CD8-positive, alpha-beta memory T cell (primary cell): ENCODE measurements around the gene MOK. TPM values are rescaled to one million over a fixed set of nuclear protein-coding genes. Genes with fewer than 3 reads are reported as not detected.
A peak's percentile ranks its signal among the peaks of the same experiment; 100 is the strongest.

Experiments used
- CTCF ChIA-PET: fragments of 350-600 bp; sonication (Branson Sonifier 250); formaldehyde crosslinking; loops from one replicate; lab custom pipeline; 2021; ENCODE audit warnings: antibody characterized with exemption; lab: Charles Lee
- POLR2A ChIA-PET: fragments of 350-600 bp; sonication (Branson Sonifier 250); formaldehyde crosslinking; loops from one replicate; lab custom pipeline; 2021; ENCODE audit warnings: antibody characterized with exemption; lab: Charles Lee
- DNase-seq, 5 donors: peaks; one replicate each; pipeline versions ENCODE4 v3.0.0 to v3.0.0-alpha.2; 2020 to 2022; ENCODE audit warnings: mixed read lengths in 1 of 5
- H3K27ac ChIP-seq: one replicate; pipeline ENCODE4 v1.7.0; 2013; ENCODE audit warnings: low read depth, mild to moderate bottlenecking, low read length, moderate library complexity
- H3K27me3 ChIP-seq: 2 replicates; pipeline ENCODE4 v1.7.0; 2013; ENCODE audit warnings: low read length, mild to moderate bottlenecking; ENCODE audit not compliant: insufficient read depth, poor library complexity, severe bottlenecking
- H3K36me3 ChIP-seq: 2 replicates; pipeline ENCODE4 v1.7.0; 2013; ENCODE audit warnings: mild to moderate bottlenecking, low read length, moderate library complexity; ENCODE audit not compliant: insufficient read depth
- H3K4me1 ChIP-seq: 2 replicates; pipeline ENCODE4 v1.7.0; 2013; ENCODE audit warnings: mild to moderate bottlenecking, low read length, moderate library complexity; ENCODE audit not compliant: insufficient read depth
- H3K4me3 ChIP-seq: 2 replicates; pipeline ENCODE4 v1.7.0; 2013; ENCODE audit warnings: mild to moderate bottlenecking, low read length
- H3K9me3 ChIP-seq: 2 replicates; pipeline ENCODE4 v1.7.0; 2013; ENCODE audit warnings: mild to moderate bottlenecking, low read length
- H3K27ac Mint-ChIP-seq, 8 donors: one replicate each; pipeline ENCODE4 v1.8.0; 2020 to 2021; ENCODE audit warnings: mixed read lengths in 8 of 8, mild to moderate bottlenecking in 6 of 8, inconsistent platforms in 3 of 8, moderate library complexity in 3 of 8
- H3K27me3 Mint-ChIP-seq, 2 donors: one replicate each; pipeline ENCODE4 v1.8.0; 2020 to 2021; ENCODE audit warnings: mixed read lengths in 2 of 2, mild to moderate bottlenecking in 1 of 2, moderate library complexity in 1 of 2
- H3K36me3 Mint-ChIP-seq, 3 donors: one replicate each; pipeline ENCODE4 v1.8.0; 2020 to 2021; ENCODE audit warnings: mixed read lengths in 3 of 3, inconsistent platforms in 1 of 3, mild to moderate bottlenecking in 1 of 3
- H3K4me1 Mint-ChIP-seq, 3 donors: one replicate each; pipeline ENCODE4 v1.8.0; 2020 to 2021; ENCODE audit warnings: mixed read lengths in 3 of 3, inconsistent platforms in 1 of 3, mild to moderate bottlenecking in 1 of 3
- H3K4me3 Mint-ChIP-seq, 7 donors: one replicate each; pipeline ENCODE4 v1.8.0; 2020 to 2021; ENCODE audit warnings: mixed read lengths in 7 of 7, mild to moderate bottlenecking in 6 of 7, moderate library complexity in 4 of 7, inconsistent platforms in 2 of 7
- H3K9me3 Mint-ChIP-seq, 5 donors: one replicate each; pipeline ENCODE4 v1.8.0; 2020 to 2022; ENCODE audit warnings: mixed read lengths in 5 of 5, mild to moderate bottlenecking in 3 of 5, moderate library complexity in 2 of 5, inconsistent platforms in 1 of 5
- polyA plus RNA-seq: library from polyadenylated mRNA; unstranded; fragments of 300-500 nt; fragmentation: Illumina TruSeq; gene quantifications from one replicate; pipeline ENCODE4 v1.2.3, GENCODE V29; 2021
- total RNA-seq, 2 experiments: library from RNA; stranded (reverse); gene quantifications; one replicate each; pipeline ENCODE4 v1.2.3, GENCODE V29; 2021

The MOK gene
- total and polyA plus RNA-seq, 3 experiments from 2014 or later: 2.8 to 7.3 (median 5.8) TPM

GRCh38 chr14:102258136-102258535 is 46.8 kb downstream of the MOK start:
- Mint-ChIP-seq H3K27me3 (no peaks in the 10 kb centered on the region), H3K4me3 (no peak overlapping the region), H3K4me1 (no peaks in the 10 kb centered on the region), H3K36me3 (no peaks in the 10 kb centered on the region), H3K9me3 (no peaks in the 10 kb centered on the region), H3K27ac (no peak overlapping the region)
- Histone ChIP-seq H3K9me3 (no peaks in the 10 kb centered on the region), H3K27me3 (no peaks in the 10 kb centered on the region), H3K4me1 (no peaks in the 10 kb centered on the region), H3K4me3 (no peak overlapping the region), H3K36me3 (no peaks in the 10 kb centered on the region), H3K27ac (no peak overlapping the region)
- no peak for DNase-seq
- CTCF ChIA-PET: no interaction called here
- POLR2A ChIA-PET: no interaction called here

GRCh38 chr14:102256716-102257115 is 48.2 kb downstream of the MOK start:
- Mint-ChIP-seq H3K27me3 (no peaks in the 10 kb centered on the region), H3K27ac (no peak overlapping the region), H3K9me3 (no peaks in the 10 kb centered on the region), H3K36me3 (no peaks in the 10 kb centered on the region), H3K4me3 (no peak overlapping the region), H3K4me1 (no peaks in the 10 kb centered on the region)
- no peak overlapping the region for H3K4me3 ChIP-seq
- POLR2A ChIA-PET: no interaction called here
- no peaks in the 10 kb centered on the region for H3K27me3 ChIP-seq
- no peaks in the 10 kb centered on the region for H3K36me3 ChIP-seq
- H3K9me3 ChIP-seq: no peaks in the 10 kb centered on the region
- no peaks in the 10 kb centered on the region for H3K4me1 ChIP-seq
- DNase-seq: no peak
- H3K27ac ChIP-seq: no peak overlapping the region
- CTCF ChIA-PET: no interaction called here

GRCh38 chr14:102255401-102256190 is 49.4 kb downstream of the MOK start:
- ChIA-PET CTCF (no interaction called here), POLR2A (no interaction called here)
- H3K27me3 ChIP-seq: no peaks in the 10 kb centered on the region
- no peaks in the 10 kb centered on the region for H3K27me3 Mint-ChIP-seq
- no peaks in the 10 kb centered on the region for H3K9me3 Mint-ChIP-seq
- peak overlapping the region; percentile 43 for H3K27ac ChIP-seq
- no peaks in the 10 kb centered on the region for H3K9me3 ChIP-seq
- no peaks in the 10 kb centered on the region for H3K4me1 ChIP-seq
- no peak overlapping the region for H3K4me3 ChIP-seq
- no peak overlapping the region for H3K4me3 Mint-ChIP-seq
- H3K27ac Mint-ChIP-seq: no peak overlapping the region
- H3K36me3 Mint-ChIP-seq: no peaks in the 10 kb centered on the region
- DNase-seq: no peak
- no peaks in the 10 kb centered on the region for H3K36me3 ChIP-seq
- no peaks in the 10 kb centered on the region for H3K4me1 Mint-ChIP-seq

GRCh38 chr14:102252834-102253801 is 51.8 kb downstream of the MOK start:
- H3K9me3 Mint-ChIP-seq: no peaks in the 10 kb centered on the region
- Histone ChIP-seq H3K27me3 (no peaks in the 10 kb centered on the region), H3K9me3 (no peaks in the 10 kb centered on the region), H3K4me1 (no peaks in the 10 kb centered on the region), H3K27ac (no peak overlapping the region), H3K4me3 (no peak overlapping the region), H3K36me3 (no peaks in the 10 kb centered on the region)
- H3K27ac Mint-ChIP-seq: no peak overlapping the region
- no peak for DNase-seq
- CTCF ChIA-PET: no interaction called here
- H3K4me1 Mint-ChIP-seq: no peaks in the 10 kb centered on the region
- H3K4me3 Mint-ChIP-seq: no peak overlapping the region
- POLR2A ChIA-PET: no interaction called here
- no peaks in the 10 kb centered on the region for H3K27me3 Mint-ChIP-seq
- no peaks in the 10 kb centered on the region for H3K36me3 Mint-ChIP-seq

- no peak overlapping the region for H3K27ac ChIP-seq
- H3K4me3 Mint-ChIP-seq: no peak overlapping the region
- H3K9me3 ChIP-seq: no peaks in the 10 kb centered on the region
- no peak overlapping the region for H3K27ac Mint-ChIP-seq
- POLR2A ChIA-PET: no interaction called here
- no peak overlapping the region for H3K4me3 ChIP-seq
- no peaks in the 10 kb centered on the region for H3K36me3 ChIP-seq
- no peaks in the 10 kb centered on the region for H3K4me1 Mint-ChIP-seq
- H3K9me3 Mint-ChIP-seq: no peaks in the 10 kb centered on the region
- no peak for DNase-seq
- no peaks in the 10 kb centered on the region for H3K36me3 Mint-ChIP-seq
- CTCF ChIA-PET: no interaction called here
- no peaks in the 10 kb centered on the region for H3K27me3 Mint-ChIP-seq
- no peaks in the 10 kb centered on the region for H3K27me3 ChIP-seq
- H3K4me1 ChIP-seq: no peaks in the 10 kb centered on the region
Measured at GRCh38 chr14:102251161-102251560, 53.8 kb downstream of the MOK start.

- H3K4me1 Mint-ChIP-seq: no peaks in the 10 kb centered on the region
- no peak overlapping the region for H3K27ac Mint-ChIP-seq
- H3K4me3 Mint-ChIP-seq: no peak overlapping the region
- CTCF ChIA-PET: no interaction called here
- Histone ChIP-seq H3K36me3 (no peaks in the 10 kb centered on the region), H3K27me3 (no peaks in the 10 kb centered on the region), H3K9me3 (no peaks in the 10 kb centered on the region), H3K27ac (no peak overlapping the region), H3K4me1 (no peaks in the 10 kb centered on the region), H3K4me3 (no peak overlapping the region)
- DNase-seq: no peak
- no peaks in the 10 kb centered on the region for H3K36me3 Mint-ChIP-seq
- H3K27me3 Mint-ChIP-seq: no peaks in the 10 kb centered on the region
- POLR2A ChIA-PET: no interaction called here
- H3K9me3 Mint-ChIP-seq: no peaks in the 10 kb centered on the region
Measured at GRCh38 chr14:102250636-102251035, 54.3 kb downstream of the MOK start.

GRCh38 chr14:102249981-102250380 is 55.0 kb downstream of the MOK start:
- Histone ChIP-seq H3K4me3 (no peak overlapping the region), H3K27ac (no peak overlapping the region), H3K4me1 (no peaks in the 10 kb centered on the region), H3K36me3 (no peaks in the 10 kb centered on the region), H3K27me3 (no peaks in the 10 kb centered on the region), H3K9me3 (no peaks in the 10 kb centered on the region)
- Mint-ChIP-seq H3K9me3 (no peaks in the 10 kb centered on the region), H3K27me3 (no peaks in the 10 kb centered on the region), H3K4me3 (no peak overlapping the region), H3K27ac (no peak overlapping the region), H3K4me1 (no peaks in the 10 kb centered on the region), H3K36me3 (no peaks in the 10 kb centered on the region)
- POLR2A ChIA-PET: no interaction called here
- CTCF ChIA-PET: no interaction called here
- no peak for DNase-seq

GRCh38 chr14:102249041-102249440 is 55.9 kb downstream of the MOK start:
- no peak overlapping the region for H3K4me3 ChIP-seq
- no peaks in the 10 kb centered on the region for H3K4me1 ChIP-seq
- no peaks in the 10 kb centered on the region for H3K36me3 ChIP-seq
- no peaks in the 10 kb centered on the region for H3K9me3 Mint-ChIP-seq
- H3K36me3 Mint-ChIP-seq: no peaks in the 10 kb centered on the region
- H3K4me3 Mint-ChIP-seq: no peak overlapping the region
- H3K27me3 Mint-ChIP-seq: no peaks in the 10 kb centered on the region
- CTCF ChIA-PET: no interaction called here
- DNase-seq: no peak
- no peak overlapping the region for H3K27ac ChIP-seq
- no peaks in the 10 kb centered on the region for H3K4me1 Mint-ChIP-seq
- H3K27ac Mint-ChIP-seq: no peak overlapping the region
- no peaks in the 10 kb centered on the region for H3K9me3 ChIP-seq
- H3K27me3 ChIP-seq: no peaks in the 10 kb centered on the region
- POLR2A ChIA-PET: no interaction called here
